Measurements from ENCODE around the gene MLPH.

Gene MLPH

DNA sequence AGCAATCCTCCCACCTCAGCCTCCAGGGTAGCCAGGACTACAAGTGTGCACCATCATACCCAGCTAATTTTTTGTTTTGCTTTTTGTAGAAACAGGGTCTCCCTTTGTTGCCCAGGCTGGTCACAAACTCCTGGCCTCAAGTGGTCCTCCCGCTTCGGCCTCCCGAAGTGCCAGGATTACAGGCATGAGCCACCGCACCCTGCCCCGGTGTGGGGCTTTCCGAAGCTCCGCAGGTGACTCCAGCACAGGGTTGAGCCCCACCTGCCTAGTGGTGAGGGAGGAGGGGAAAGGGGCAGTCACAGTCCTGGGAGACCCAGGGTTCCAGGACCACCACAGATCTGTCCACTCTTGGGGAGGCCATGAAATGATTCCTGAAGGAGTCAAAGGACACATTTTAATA lies 84.5 kb downstream of the MLPH start:
- DNase-seq (ENCODE audit: insufficient read length, low spot score) (no peak), FAIRE-seq (no peak)
- TF ChIP-seq, protein P1, sequence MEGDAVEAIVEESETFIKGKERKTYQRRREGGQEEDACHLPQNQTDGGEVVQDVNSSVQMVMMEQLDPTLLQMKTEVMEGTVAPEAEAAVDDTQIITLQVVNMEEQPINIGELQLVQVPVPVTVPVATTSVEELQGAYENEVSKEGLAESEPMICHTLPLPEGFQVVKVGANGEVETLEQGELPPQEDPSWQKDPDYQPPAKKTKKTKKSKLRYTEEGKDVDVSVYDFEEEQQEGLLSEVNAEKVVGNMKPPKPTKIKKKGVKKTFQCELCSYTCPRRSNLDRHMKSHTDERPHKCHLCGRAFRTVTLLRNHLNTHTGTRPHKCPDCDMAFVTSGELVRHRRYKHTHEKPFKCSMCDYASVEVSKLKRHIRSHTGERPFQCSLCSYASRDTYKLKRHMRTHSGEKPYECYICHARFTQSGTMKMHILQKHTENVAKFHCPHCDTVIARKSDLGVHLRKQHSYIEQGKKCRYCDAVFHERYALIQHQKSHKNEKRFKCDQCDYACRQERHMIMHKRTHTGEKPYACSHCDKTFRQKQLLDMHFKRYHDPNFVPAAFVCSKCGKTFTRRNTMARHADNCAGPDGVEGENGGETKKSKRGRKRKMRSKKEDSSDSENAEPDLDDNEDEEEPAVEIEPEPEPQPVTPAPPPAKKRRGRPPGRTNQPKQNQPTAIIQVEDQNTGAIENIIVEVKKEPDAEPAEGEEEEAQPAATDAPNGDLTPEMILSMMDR (IDR thresholded peaks at IDR 0.05; ENCODE audit: insufficient read depth, missing control alignments) = no peak

DNA sequence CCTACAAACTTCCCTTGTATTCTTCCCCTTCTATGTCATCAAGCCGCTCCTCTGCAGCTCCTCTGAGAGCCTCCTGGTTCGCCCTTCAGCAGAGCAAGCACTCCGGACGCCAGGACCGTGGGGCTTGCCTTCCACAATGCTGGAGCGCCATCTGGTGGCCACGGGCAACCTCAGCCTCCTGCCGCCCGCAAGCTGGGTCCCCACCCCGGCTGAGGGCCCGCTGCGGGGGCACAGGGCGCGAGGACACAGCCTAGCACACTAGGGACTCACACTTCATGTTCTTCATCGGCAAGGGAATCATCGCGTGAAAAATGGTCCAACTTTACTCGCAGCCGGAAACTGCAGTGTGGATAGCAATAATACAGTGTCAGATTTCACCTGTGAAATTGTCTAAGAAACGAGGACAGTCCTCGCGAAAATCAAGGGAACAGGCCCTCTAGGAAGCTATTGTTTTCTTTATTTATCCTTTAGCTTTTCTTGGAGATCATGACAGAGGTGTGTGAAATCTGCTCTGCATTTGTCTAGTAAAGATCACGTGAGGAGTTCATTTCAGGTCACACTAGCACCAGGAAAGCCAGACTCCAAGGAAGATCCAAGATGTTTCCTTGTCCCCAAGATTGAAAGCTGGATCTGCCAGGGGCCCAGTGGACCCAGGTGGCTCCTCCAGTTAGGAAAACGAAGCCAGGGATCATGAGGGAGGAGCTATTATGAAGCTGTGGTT lies 85.1 kb downstream of the MLPH start:
- TF ChIP-seq, protein P1 (IDR thresholded peaks at IDR 0.05; ENCODE audit: insufficient read depth, missing control alignments) = peak; percentile 93
- peak; percentile 97 for DNase-seq (ENCODE audit: insufficient read length, low spot score)
- FAIRE-seq = no peak

DNA sequence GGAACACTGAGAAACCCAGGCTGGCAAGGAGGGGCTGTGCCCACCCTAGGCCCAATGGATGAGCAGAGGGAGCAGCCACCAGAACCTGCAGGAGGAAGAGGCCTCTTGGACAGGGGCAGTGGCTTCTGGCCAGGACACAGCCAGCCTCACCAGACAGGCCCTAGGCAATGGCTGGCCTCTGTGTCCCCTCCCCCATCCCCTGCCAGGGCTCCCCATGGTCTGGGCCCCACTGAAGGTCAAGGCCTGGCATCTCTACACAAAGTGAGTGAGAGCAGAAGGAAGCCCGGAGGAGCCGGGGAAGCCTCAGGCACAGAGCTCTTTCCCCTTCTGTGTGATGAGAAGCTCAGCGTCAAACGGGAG lies 85.7 kb downstream of the MLPH start:
- FAIRE-seq (no peak), DNase-seq (ENCODE audit: insufficient read length, low spot score) (no peak)
- TF ChIP-seq, protein P1 (IDR thresholded peaks at IDR 0.05; ENCODE audit: insufficient read depth, missing control alignments) = no peak

DNA sequence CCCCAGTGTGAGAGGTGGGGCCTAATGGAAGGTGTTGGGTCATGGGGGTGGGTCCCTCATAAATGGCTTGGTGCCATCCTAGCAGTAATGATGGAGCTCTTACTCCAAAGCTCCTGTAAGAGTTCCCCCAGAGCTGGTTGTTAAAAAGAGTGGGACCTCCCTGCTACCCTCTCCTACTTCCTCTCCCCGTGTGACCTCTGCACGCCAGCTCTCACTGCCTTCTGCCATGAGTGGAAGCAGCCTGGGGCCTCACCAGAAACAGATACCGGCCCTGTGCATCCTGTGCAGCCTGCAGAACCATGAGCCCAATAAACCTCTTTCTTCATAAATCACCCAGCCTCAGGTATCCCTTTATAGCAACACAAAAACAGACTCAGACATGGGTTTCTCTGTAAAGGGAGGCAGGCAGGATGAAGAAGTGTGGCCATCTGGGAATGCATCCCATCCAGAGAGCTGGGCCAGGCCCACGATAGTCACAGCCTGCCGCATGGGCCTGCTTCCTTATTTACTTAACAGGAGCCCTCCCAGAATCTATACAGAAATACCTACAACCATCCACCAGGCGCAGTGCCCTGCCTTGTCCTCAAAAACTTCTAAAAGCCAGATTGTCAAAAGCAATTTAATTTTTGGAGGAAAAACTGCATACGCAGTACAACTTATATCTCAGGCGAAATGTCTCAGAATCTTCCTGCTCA lies 86.8 kb downstream of the MLPH start:
- DNase-seq (ENCODE audit: insufficient read length, low spot score) (no peak), FAIRE-seq (no peak)
- TF ChIP-seq, protein P1 (IDR thresholded peaks at IDR 0.05; ENCODE audit: insufficient read depth, missing control alignments) = no peak

GRCh38 chr2:237574467-237574866 lies 87.4 kb downstream of the MLPH start:
- TF ChIP-seq, protein P1 (IDR thresholded peaks at IDR 0.05; ENCODE audit: insufficient read depth, missing control alignments) = no peak

DNA sequence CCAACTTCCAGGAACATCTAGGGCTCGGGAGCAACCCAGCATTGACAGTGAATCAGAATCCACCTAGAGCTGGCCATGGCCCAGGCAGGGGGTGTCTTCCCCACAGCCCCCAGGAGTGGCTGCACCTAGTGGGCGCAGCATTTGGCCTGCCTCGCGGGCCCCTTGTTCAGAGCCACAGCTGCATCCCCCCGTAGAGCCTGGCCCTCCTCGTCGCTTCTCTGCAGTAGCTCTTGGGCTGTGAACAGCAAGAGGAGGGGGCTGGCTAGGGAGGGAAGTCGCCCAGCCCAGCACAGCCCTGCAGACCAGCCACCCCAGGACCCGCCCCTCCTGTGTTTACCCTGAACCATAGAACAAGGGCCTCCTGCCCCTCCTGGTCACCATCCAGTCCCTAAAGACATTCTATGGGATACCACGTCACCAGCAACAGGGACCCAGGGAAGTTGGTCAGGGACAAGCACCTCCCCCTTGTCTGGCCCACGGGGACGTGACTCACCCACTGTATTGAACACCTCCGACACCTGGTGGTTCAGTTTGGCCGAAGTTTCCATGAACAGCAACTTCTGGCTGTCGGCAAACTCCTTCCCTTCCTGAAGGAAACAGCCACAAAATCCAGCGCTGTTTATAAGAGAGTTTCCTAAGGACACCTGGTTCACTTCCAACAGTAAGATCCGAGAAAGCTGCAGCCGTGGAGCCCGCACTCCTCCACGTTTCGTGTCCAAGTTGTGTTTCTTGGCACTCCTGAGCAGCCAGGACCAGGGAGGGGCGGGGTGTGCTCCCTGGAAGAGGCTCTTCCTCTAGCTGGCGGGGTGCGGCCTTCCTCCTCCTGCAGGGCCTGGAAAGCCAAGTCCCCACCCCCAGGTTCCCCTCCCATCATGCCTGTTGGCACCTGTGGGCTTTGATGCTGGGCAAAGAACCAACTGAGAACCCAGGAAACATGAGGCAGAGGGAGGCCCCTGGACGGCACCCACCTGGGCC lies 88.1 kb downstream of the MLPH start:
- FAIRE-seq = no peak
- TF ChIP-seq, protein P1 (IDR thresholded peaks at IDR 0.05; ENCODE audit: insufficient read depth, missing control alignments) = no peak
- no peak for DNase-seq (ENCODE audit: insufficient read length, low spot score)

More at GRCh38 chr2:237574467-237574866, 87.4 kb downstream of the MLPH start:
- DNase-seq (ENCODE audit: insufficient read length, low spot score) = no peak
- FAIRE-seq = no peak

All from D721Med (cell line).